H9 (cell line): ENCODE measurements around the gene APOBEC4. TPM values are rescaled to one million over a fixed set of nuclear protein-coding genes. Genes with fewer than 3 reads are reported as not detected.

Source experiments
- DNase-seq: peaks from one replicate; pipeline ENCODE4 v3.0.0-alpha.2; 2017
- H2AFZ ChIP-seq: one replicate; pipeline ENCODE4 v1.6.1; 2013; ENCODE audit warnings: mild to moderate bottlenecking, low read length, control low read depth, moderate library complexity
- H2AK5ac ChIP-seq: 2 replicates; pipeline ENCODE4 v1.6.1; 2013; ENCODE audit warnings: low read length, control low read depth, mixed read lengths; ENCODE audit not compliant: insufficient read length
- H2BK120ac ChIP-seq: one replicate; pipeline ENCODE4 v1.6.1; 2013; ENCODE audit warnings: low read depth, mild to moderate bottlenecking, low read length, control low read depth, inconsistent platforms; ENCODE audit not compliant: poor library complexity, severe bottlenecking
- H2BK12ac ChIP-seq: 2 replicates; pipeline ENCODE4 v1.6.1; 2013; ENCODE audit warnings: low read length, control low read depth, mixed read lengths, low read depth; ENCODE audit not compliant: insufficient read length
- H2BK15ac ChIP-seq: 2 replicates; pipeline ENCODE4 v1.6.1; 2013; ENCODE audit warnings: low read depth, low read length, control low read depth
- H2BK20ac ChIP-seq: one replicate; pipeline ENCODE4 v1.6.1; 2013; ENCODE audit warnings: low read depth, mild to moderate bottlenecking, low read length, control low read depth, inconsistent platforms; ENCODE audit not compliant: poor library complexity, severe bottlenecking
- H2BK5ac ChIP-seq: 2 replicates; pipeline ENCODE4 v1.6.1; 2013; ENCODE audit warnings: low read length, control low read depth, mixed read lengths; ENCODE audit not compliant: insufficient read length
- H3K14ac ChIP-seq: 2 replicates; pipeline ENCODE4 v1.6.1; 2013; ENCODE audit warnings: low read length, control low read depth; ENCODE audit not compliant: insufficient read depth
- H3K18ac ChIP-seq: 2 replicates; pipeline ENCODE4 v1.6.1; 2013; ENCODE audit warnings: low read depth, mild to moderate bottlenecking, mixed read lengths, low read length, control low read depth; ENCODE audit not compliant: insufficient read length
- H3K23ac ChIP-seq: 2 replicates; pipeline ENCODE4 v1.6.1; 2013; ENCODE audit warnings: low read length, control low read depth, mixed read lengths, low read depth; ENCODE audit not compliant: insufficient read length
- H3K23me2 ChIP-seq: 2 replicates; pipeline ENCODE4 v1.6.1; 2013; ENCODE audit warnings: low read depth, mild to moderate bottlenecking, mixed read lengths, low read length, control low read depth; ENCODE audit not compliant: insufficient read length, poor library complexity, severe bottlenecking
- H3K27ac ChIP-seq: 2 replicates; pipeline ENCODE4 v1.5.1; 2013; ENCODE audit warnings: low read length, control low read depth, mixed read lengths, low read depth; ENCODE audit not compliant: insufficient read length
- H3K27me3 ChIP-seq: 2 replicates; pipeline ENCODE4 v1.6.1; 2013; ENCODE audit warnings: low read length, control low read depth, inconsistent platforms; ENCODE audit not compliant: insufficient read depth
- H3K4ac ChIP-seq: 2 replicates; pipeline ENCODE4 v1.6.1; 2013; ENCODE audit warnings: low read depth, mild to moderate bottlenecking, control low read depth, inconsistent platforms, low read length, moderate library complexity
- H3K4me1 ChIP-seq: 2 replicates; pipeline ENCODE4 v1.6.1; 2013; ENCODE audit warnings: low read length, control low read depth, inconsistent platforms; ENCODE audit not compliant: insufficient read depth
- H3K4me2 ChIP-seq: 2 replicates; pipeline ENCODE4 v1.6.1; 2013; ENCODE audit warnings: low read length, control low read depth, mixed read lengths; ENCODE audit not compliant: insufficient read length, insufficient read depth
- H3K56ac ChIP-seq: 2 replicates; pipeline ENCODE4 v1.6.1; 2013; ENCODE audit warnings: low read depth, mild to moderate bottlenecking, mixed read lengths, low read length, control low read depth; ENCODE audit not compliant: insufficient read length
- H3K79me1 ChIP-seq: 2 replicates; pipeline ENCODE4 v1.6.1; 2013; ENCODE audit warnings: low read depth, mild to moderate bottlenecking, moderate library complexity, low read length, control low read depth, inconsistent platforms; ENCODE audit not compliant: insufficient read depth, poor library complexity, severe bottlenecking
- H3K79me2 ChIP-seq: 2 replicates; pipeline ENCODE4 v1.6.1; 2013; ENCODE audit warnings: low read length, control low read depth, inconsistent platforms; ENCODE audit not compliant: insufficient read depth
- H3K9ac ChIP-seq: 2 replicates; pipeline ENCODE4 v1.6.1; 2013; ENCODE audit warnings: low read length, control low read depth, mixed read lengths; ENCODE audit not compliant: insufficient read length; ENCODE audit errors: extremely low read depth
- H3K9me3 ChIP-seq: one replicate; pipeline ENCODE4 v1.6.1; 2013; ENCODE audit warnings: low read depth, low read length, inconsistent platforms; ENCODE audit not compliant: control insufficient read depth
- H3T11ph ChIP-seq: one replicate; pipeline ENCODE4 v1.6.1; 2013; ENCODE audit warnings: mild to moderate bottlenecking, low read length, control low read depth, inconsistent platforms
- H4K20me1 ChIP-seq: one replicate; pipeline ENCODE4 v1.6.1; 2013; ENCODE audit not compliant: control insufficient read depth, insufficient read length, insufficient read depth
- H4K5ac ChIP-seq: 2 replicates; pipeline ENCODE4 v1.6.1; 2013; ENCODE audit warnings: low read depth, mild to moderate bottlenecking, mixed read lengths, low read length, control low read depth; ENCODE audit not compliant: insufficient read length
- H4K8ac ChIP-seq: replicated peaks from 2 replicates; pipeline ENCODE4 v1.6.1; 2013; ENCODE audit warnings: low read length, control low read depth, mixed read lengths, low read depth; ENCODE audit not compliant: insufficient read length
- H4K91ac ChIP-seq: 2 replicates; pipeline ENCODE4 v1.6.1; 2013; ENCODE audit warnings: low read depth, mild to moderate bottlenecking, moderate library complexity, mixed read lengths, low read length, control low read depth; ENCODE audit not compliant: insufficient read length
- H3K27ac Mint-ChIP-seq, 3 experiments: 2 replicates in 2 of 3; 3 replicates in 1 of 3; pipeline ENCODE4 v1.8.0; 2020 to 2021; ENCODE audit warnings: mixed read lengths in 3 of 3, mild to moderate bottlenecking in 1 of 3, moderate library complexity in 1 of 3
- H3K27me3 Mint-ChIP-seq: 2 replicates; pipeline ENCODE4 v1.8.0; 2021; ENCODE audit warnings: low read depth, mild to moderate bottlenecking, moderate library complexity, mixed read lengths
- H3K36me3 Mint-ChIP-seq, 3 experiments: 2 replicates in 2 of 3; 3 replicates in 1 of 3; pipeline ENCODE4 v1.8.0; 2020 to 2021; ENCODE audit warnings: low read depth in 3 of 3, mixed read lengths in 3 of 3; ENCODE audit not compliant: insufficient read depth in 1 of 3
- H3K4me1 Mint-ChIP-seq, 2 experiments: 2 replicates each; pipeline ENCODE4 v1.8.0; 2020; ENCODE audit warnings: mixed read lengths in 2 of 2
- H3K4me3 Mint-ChIP-seq, 2 experiments: 2 replicates in 1 of 2; 3 replicates in 1 of 2; pipeline ENCODE4 v1.8.0; 2020 to 2021; ENCODE audit warnings: mild to moderate bottlenecking in 2 of 2, mixed read lengths in 2 of 2, moderate library complexity in 1 of 2
- H3K9me3 Mint-ChIP-seq, 2 experiments: 2 replicates in 1 of 2; 3 replicates in 1 of 2; pipeline ENCODE4 v1.8.0; 2020; ENCODE audit warnings: mild to moderate bottlenecking in 2 of 2, mixed read lengths in 2 of 2, moderate library complexity in 1 of 2
- CTCF ChIP-seq: fragments of 200-600 bp; sonication (generic); conservative IDR thresholded peaks from 3 replicates; pipeline ENCODE4 v1.8.0; 2021; ENCODE audit warnings: antibody characterized with exemption, mild to moderate bottlenecking
- WGBS: extraction: QIAGEN DNeasy Blood & Tissue Kit; methylation state at CpG from one replicate; pipeline ENCODE4 v1.1.7; 2013; ENCODE audit warnings: missing lambda C conversion rate, low lambda C conversion rate, mixed read lengths; ENCODE audit not compliant: insufficient read length; ENCODE audit errors: extremely low coverage; 5-methylcytosine and 5-hydroxymethylcytosine counted together
- total RNA-seq: library from RNA; stranded (reverse); gene quantifications from 2 replicates; pipeline ENCODE4 v1.2.1, GENCODE V29; 2021

APOBEC4 gene
- total RNA-seq, 1 experiment from 2014 or later = not detected

GRCh38 chr1:183652107-183652506 is 1.0 kb downstream of the APOBEC4 start:
- H3K4me1 Mint-ChIP-seq = peaks cover 6 to 7% of the 10 kb centered on the region in 2 experiments
- no peak overlapping the region for H2BK120ac ChIP-seq
- H2AFZ ChIP-seq = no peak overlapping the region
- WGBS = no CpG with 5 or more reads among the region's 1 CpG
- no peak overlapping the region for H3K56ac ChIP-seq
- H3K4me1 ChIP-seq = no peaks in the 10 kb centered on the region
- H3K79me2 ChIP-seq = no peaks in the 10 kb centered on the region
- H2BK5ac ChIP-seq = no peak overlapping the region
- H3K27me3 Mint-ChIP-seq = no peaks in the 10 kb centered on the region
- TF ChIP-seq CTCF = no peak
- no peaks in the 10 kb centered on the region for H3K79me1 ChIP-seq
- no peaks in the 10 kb centered on the region; a peak in 2 of 5 replicates for H3K9me3 Mint-ChIP-seq
- H3K27ac ChIP-seq = no peak overlapping the region
- no peak overlapping the region for H3K18ac ChIP-seq
- H3K23ac ChIP-seq = no peak overlapping the region
- H4K20me1 ChIP-seq = no peaks in the 10 kb centered on the region
- no peak overlapping the region for H2BK20ac ChIP-seq
- no peak overlapping the region for H3K9ac ChIP-seq
- H3K4ac ChIP-seq = no peak overlapping the region
- no peak overlapping the region for H3K14ac ChIP-seq
- H2AK5ac ChIP-seq = no peak overlapping the region
- H3T11ph ChIP-seq = no peak overlapping the region
- no peak overlapping the region for H4K5ac ChIP-seq
- no peaks in the 10 kb centered on the region for H3K9me3 ChIP-seq
- no peaks in the 10 kb centered on the region for H3K27me3 ChIP-seq
- no peaks in the 10 kb centered on the region for H3K23me2 ChIP-seq
- H4K8ac ChIP-seq = no peak overlapping the region
- no peak overlapping the region for H3K27ac Mint-ChIP-seq
- DNase-seq = no peak
- no peak overlapping the region for H2BK15ac ChIP-seq
- H3K4me2 ChIP-seq = no peak overlapping the region
- H2BK12ac ChIP-seq = no peak overlapping the region
- H3K4me3 Mint-ChIP-seq = no peak overlapping the region
- H4K91ac ChIP-seq = no peak overlapping the region
- H3K36me3 Mint-ChIP-seq = no peaks in the 10 kb centered on the region
